Keratinocyte (primary cell): ENCODE results near the gene WNT3.

ENCODE experiments used
- CTCF ChIP-seq, 3 experiments: IDR thresholded peaks in 1 of 3; conservative IDR thresholded peaks in 1 of 3; optimal IDR thresholded peaks in 1 of 3; 2 replicates in 2 of 3; 3 replicates in 1 of 3; pipeline versions ENCODE3 to v1.5.1; 2011; ENCODE audit warnings: low read length in 3 of 3, mild to moderate bottlenecking in 3 of 3, moderate library complexity in 2 of 3, control low read depth in 1 of 3, inconsistent platforms in 1 of 3; ENCODE audit not compliant: insufficient read depth in 2 of 3; ENCODE audit errors: extremely low read depth in 1 of 3
- EZH2 ChIP-seq: IDR thresholded peaks from one replicate; pipeline ENCODE4 v1.6.1; 2012; ENCODE audit warnings: inconsistent platforms, mild to moderate bottlenecking, low read length, moderate library complexity

GRCh38 chr17:46766493-46767491 lies 51.7 kb downstream of the WNT3 start:
- TF ChIP-seq EZH2 (no peak), CTCF (optimal IDR thresholded peaks at IDR 0.05 in 1 of 3, IDR thresholded peaks at IDR 0.05 in 1 of 3, conservative IDR thresholded peaks at IDR 0.05 in 1 of 3; ENCODE audit: extremely low read depth in 1 of 3, insufficient read depth in 2 of 3, low read length in 3 of 3) (no peak)
